ENCODE data around the gene TMEM132D.

TMEM132D gene

GRCh38 chr12:129662234-129662633, 241.6 kb downstream of the TMEM132D start:
- no peaks in the 10 kb centered on the region for H3K36me3 Mint-ChIP-seq (ENCODE audit: low read depth)
- H3K27ac Mint-ChIP-seq = no peak overlapping the region
- H3K4me1 Mint-ChIP-seq = peaks cover 27% of the 10 kb centered on the region
- H3K4me3 Mint-ChIP-seq = no peak overlapping the region
- H3K27me3 Mint-ChIP-seq (ENCODE audit: low read depth) = peaks cover 4% of the 10 kb centered on the region
- no peaks in the 10 kb centered on the region for H3K9me3 Mint-ChIP-seq
- no peak for TF ChIP-seq CTCF (IDR thresholded peaks at IDR 0.05; ENCODE audit: unreplicated experiment in 3 of 3)

DNA sequence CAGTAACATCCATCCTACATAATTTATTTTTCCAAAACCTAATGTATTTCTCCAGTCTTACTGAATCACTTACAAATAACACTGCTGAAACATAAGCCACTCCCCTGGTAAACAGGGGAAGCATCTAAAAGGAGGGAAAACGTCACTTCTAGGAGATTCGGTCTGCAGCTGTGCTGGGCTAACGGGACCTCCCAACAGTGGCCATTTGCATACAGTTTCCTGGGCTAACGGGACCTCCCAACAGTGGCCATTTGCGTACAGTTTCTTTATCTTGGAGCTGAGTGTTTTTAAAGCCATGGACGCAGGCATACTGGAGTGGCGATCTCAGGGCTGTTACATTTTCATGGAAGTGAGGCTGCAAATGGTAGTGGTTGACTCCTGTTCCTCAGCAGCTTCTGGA, 242.9 kb downstream of the TMEM132D start:
- no peaks in the 10 kb centered on the region for H3K9me3 Mint-ChIP-seq
- no peak overlapping the region for H3K27ac Mint-ChIP-seq
- no peak overlapping the region for H3K4me3 Mint-ChIP-seq
- no peaks in the 10 kb centered on the region for H3K36me3 Mint-ChIP-seq (ENCODE audit: low read depth)
- peaks cover 36% of the 10 kb centered on the region for H3K4me1 Mint-ChIP-seq
- no peak for TF ChIP-seq CTCF (IDR thresholded peaks at IDR 0.05; ENCODE audit: unreplicated experiment in 3 of 3)
- H3K27me3 Mint-ChIP-seq (ENCODE audit: low read depth) = peaks cover 4% of the 10 kb centered on the region

GRCh38 chr12:129659961-129660622, 243.7 kb downstream of the TMEM132D start:
- Mint-ChIP-seq H3K9me3 (no peaks in the 10 kb centered on the region), H3K36me3 (ENCODE audit: low read depth) (no peaks in the 10 kb centered on the region), H3K4me1 (peaks cover 38% of the 10 kb centered on the region), H3K27me3 (ENCODE audit: low read depth) (peaks cover 4% of the 10 kb centered on the region), H3K27ac (peak overlapping the region in 2 of 3 experiments; percentile 3 to 7), H3K4me3 (no peak overlapping the region)
- TF ChIP-seq CTCF (IDR thresholded peaks at IDR 0.05; ENCODE audit: unreplicated experiment in 3 of 3) = no peak

GRCh38 chr12:129657179-129657578, 246.6 kb downstream of the TMEM132D start:
- no peak for TF ChIP-seq CTCF (IDR thresholded peaks at IDR 0.05; ENCODE audit: unreplicated experiment in 3 of 3)
- Mint-ChIP-seq H3K36me3 (ENCODE audit: low read depth) (no peaks in the 10 kb centered on the region), H3K4me3 (no peak overlapping the region), H3K27me3 (ENCODE audit: low read depth) (peaks cover 8% of the 10 kb centered on the region), H3K4me1 (peaks cover 38% of the 10 kb centered on the region), H3K9me3 (peaks cover 3% of the 10 kb centered on the region), H3K27ac (no peak overlapping the region)

DNA sequence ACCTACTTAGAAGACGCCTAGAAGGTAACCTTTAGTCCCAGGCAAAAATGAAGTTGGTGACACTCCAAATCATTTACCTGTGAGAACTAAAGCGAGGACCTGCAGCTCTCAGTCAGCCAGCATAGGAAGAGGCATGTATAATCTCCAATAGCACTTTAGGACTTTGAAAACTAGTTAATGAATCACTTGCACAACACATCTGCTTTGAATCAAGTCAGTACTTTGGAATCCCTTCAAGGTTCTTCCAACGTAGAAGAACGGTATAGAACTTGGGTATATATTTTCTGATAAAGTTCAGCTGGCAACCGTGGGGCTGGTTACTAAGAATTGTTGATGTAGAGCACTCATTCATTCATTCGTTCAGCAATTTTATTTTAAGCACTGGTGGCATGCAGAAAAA, 251.9 kb downstream of the TMEM132D start:
- peaks cover 4% of the 10 kb centered on the region for H3K27me3 Mint-ChIP-seq (ENCODE audit: low read depth)
- no peak overlapping the region for H3K4me3 Mint-ChIP-seq
- peaks cover 10% of the 10 kb centered on the region for H3K9me3 Mint-ChIP-seq
- no peak overlapping the region for H3K27ac Mint-ChIP-seq
- no peak for TF ChIP-seq CTCF (IDR thresholded peaks at IDR 0.05; ENCODE audit: unreplicated experiment in 3 of 3)
- H3K36me3 Mint-ChIP-seq (ENCODE audit: low read depth) = no peaks in the 10 kb centered on the region
- H3K4me1 Mint-ChIP-seq = peaks cover 9% of the 10 kb centered on the region

DNA sequence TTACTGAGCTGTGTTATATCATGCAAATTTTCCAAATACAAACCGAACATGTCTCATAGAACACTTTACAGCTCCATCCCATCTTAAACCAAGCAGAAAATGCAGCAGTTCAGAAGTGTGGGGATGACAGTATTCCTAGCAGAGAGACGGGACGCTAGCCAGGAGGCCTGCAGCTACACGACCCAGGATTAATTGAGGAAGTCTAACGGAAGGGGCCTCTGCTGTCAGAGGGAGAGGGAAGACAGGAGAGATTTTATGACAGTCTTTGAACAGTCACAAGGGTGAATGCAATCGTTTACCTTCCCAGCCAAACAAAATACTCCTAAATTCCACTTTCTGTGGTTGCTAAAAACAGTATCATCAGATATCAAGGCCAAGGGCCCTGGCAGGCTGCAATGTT, 261.9 kb downstream of the TMEM132D start:
- Mint-ChIP-seq H3K4me3 (no peak overlapping the region), H3K27ac (peak overlapping the region in 1 of 3 experiments; percentile 0), H3K9me3 (no peaks in the 10 kb centered on the region), H3K27me3 (ENCODE audit: low read depth) (peaks cover 11% of the 10 kb centered on the region), H3K4me1 (peaks cover 15% of the 10 kb centered on the region), H3K36me3 (ENCODE audit: low read depth) (no peaks in the 10 kb centered on the region)
- no peak for TF ChIP-seq CTCF (IDR thresholded peaks at IDR 0.05; ENCODE audit: unreplicated experiment in 3 of 3)

Data from nephron (organoid).